GM21528 (cell line): ENCODE measurements around the gene SYNCRIP.
A peak's percentile ranks its signal among the peaks of the same experiment; 100 is the strongest.
"Not testable (repeated sequence)": the region's sequence is repeated elsewhere in the genome, so short reads cannot be mapped to it uniquely, and the experiment has no call there.

Source experiments
- ATAC-seq: cut with Tn5 transposase; IDR thresholded peaks from one replicate; pipeline ENCODE4 v1.9.1; 2021; ENCODE audit warnings: mild to moderate bottlenecking, moderate library complexity; ENCODE audit not compliant: unreplicated experiment, low FRiP score

SYNCRIP gene

GRCh38 chr6:85600713-85601313, 41.9 kb downstream of the SYNCRIP start:
- no peak for ATAC-seq

GRCh38 chr6:85594197-85594930, 48.3 kb downstream of the SYNCRIP start:
- ATAC-seq, result peak; percentile 18

- peak; percentile 90 for ATAC-seq
These were observed 49.1 kb downstream of the SYNCRIP start, which contains the start of gene SNX14 for GRCh38 chr6:85593438-85594196. Gene SNX14, minus strand, starts transcription at chr6:85593858. Its CDS starts 140 bp downstream, at chr6:85593718.

GRCh38 chr6:85592033-85592432, 50.7 kb downstream of the SYNCRIP start:
- ATAC-seq, result no peak

GRCh38 chr6:85591207-85591606, 51.5 kb downstream of the SYNCRIP start:
- ATAC-seq, result no peak

- ATAC-seq, result no peak
These were observed 56.9 kb downstream of the SYNCRIP start for GRCh38 chr6:85585741-85586140.

GRCh38 chr6:85582832-85583231, 59.9 kb downstream of the SYNCRIP start:
- not testable (repeated sequence) for ATAC-seq

GRCh38 chr6:85581572-85581971, 61.1 kb downstream of the SYNCRIP start:
- no peak for ATAC-seq

- ATAC-seq, result no peak
These were observed 61.8 kb downstream of the SYNCRIP start for GRCh38 chr6:85580878-85581267.

- no peak for ATAC-seq
These were observed 62.4 kb downstream of the SYNCRIP start for GRCh38 chr6:85580118-85580877.

- ATAC-seq, result no peak
These were observed 63.1 kb downstream of the SYNCRIP start for GRCh38 chr6:85579581-85579980.

GRCh38 chr6:85576476-85576875, 66.2 kb downstream of the SYNCRIP start:
- ATAC-seq, result no peak

GRCh38 chr6:85574932-85575598, 67.6 kb downstream of the SYNCRIP start:
- ATAC-seq, result no peak

GRCh38 chr6:85569323-85569722, 73.4 kb downstream of the SYNCRIP start:
- no peak for ATAC-seq

GRCh38 chr6:85568411-85568810, 74.3 kb downstream of the SYNCRIP start:
- no peak for ATAC-seq

- no peak for ATAC-seq
These were observed 77.0 kb downstream of the SYNCRIP start for GRCh38 chr6:85565736-85566135.

GRCh38 chr6:85564223-85564622, 78.5 kb downstream of the SYNCRIP start:
- not testable (repeated sequence) for ATAC-seq
